WTC11 (cell line): ENCODE data around the gene SLIT3. TPM values are rescaled to one million over a fixed set of nuclear protein-coding genes. Genes with fewer than 3 reads are reported as not detected.

Experiments used
- ATAC-seq: fragments of 200-7000 bp; cut with Tn5 transposase; 2 replicates; pipeline ENCODE4 v1.10.0; 2021; ENCODE audit warnings: mild to moderate bottlenecking, moderate library complexity
- CTCF ChIA-PET: fragments of 300-600 bp; sonication (Branson Sonifier 250); formaldehyde crosslinking; loops from one replicate; lab custom pipeline; 2021; ENCODE audit warnings: antibody characterized with exemption; lab: Charles Lee
- POLR2A ChIA-PET: fragments of 350-600 bp; sonication (Branson Sonifier 250); formaldehyde crosslinking; loops from one replicate; lab custom pipeline; 2021; ENCODE audit warnings: antibody characterized with exemption; lab: Charles Lee
- DNase-seq: peaks from one replicate; pipeline ENCODE4 v3.0.0; 2021; ENCODE audit warnings: low spot score
- H3K27ac Mint-ChIP-seq: 2 replicates; pipeline ENCODE4 v1.8.0; 2021; ENCODE audit warnings: mixed read lengths
- H3K27me3 Mint-ChIP-seq: 2 replicates; pipeline ENCODE4 v1.8.0; 2021; ENCODE audit warnings: low read depth, mild to moderate bottlenecking, moderate library complexity, mixed read lengths
- H3K36me3 Mint-ChIP-seq: 2 replicates; pipeline ENCODE4 v1.8.0; 2021; ENCODE audit warnings: mixed read lengths
- H3K4me1 Mint-ChIP-seq: 2 replicates; pipeline ENCODE4 v1.8.0; 2022; ENCODE audit warnings: mixed read lengths
- H3K4me3 Mint-ChIP-seq: 2 replicates; pipeline ENCODE4 v1.8.0; 2021; ENCODE audit warnings: mild to moderate bottlenecking, moderate library complexity, mixed read lengths
- H3K9me3 Mint-ChIP-seq: 2 replicates; pipeline ENCODE4 v1.8.0; 2021; ENCODE audit warnings: mixed read lengths
- CBFB ChIP-seq: sonication (generic); formaldehyde crosslinking; IDR thresholded peaks from 2 replicates; pipeline ENCODE4 v1.8.1; 2022; ENCODE audit warnings: mild to moderate bottlenecking, low read depth, missing genetic modification reagents
- CDX4 ChIP-seq: fragments of 250-450 bp; sonication (Bioruptor Pico); IDR thresholded peaks from 2 replicates; pipeline ENCODE4 v1.9.0; 2021; ENCODE audit warnings: moderate library complexity, mild to moderate bottlenecking, inconsistent platforms, borderline replicate concordance
- CTCF ChIP-seq: fragments of 200-600 bp; IDR thresholded peaks from 2 replicates; pipeline ENCODE4 v1.8.0; 2022; ENCODE audit warnings: antibody characterized with exemption
- ETV6 ChIP-seq: sonication (generic); formaldehyde crosslinking; IDR thresholded peaks from 2 replicates; pipeline ENCODE4 v1.8.1; 2022; ENCODE audit warnings: mild to moderate bottlenecking, missing genetic modification reagents
- JAZF1 ChIP-seq: fragments of 250-450 bp; sonication (Bioruptor Pico); IDR thresholded peaks from 2 replicates; pipeline ENCODE4 v1.9.0; 2021; ENCODE audit warnings: moderate library complexity, mild to moderate bottlenecking, inconsistent platforms
- KAT7 ChIP-seq: sonication (generic); formaldehyde crosslinking; IDR thresholded peaks from 2 replicates; pipeline ENCODE4 v1.8.1; 2023; ENCODE audit warnings: missing genetic modification reagents, mild to moderate bottlenecking, borderline replicate concordance
- MAX ChIP-seq: sonication (generic); formaldehyde crosslinking; IDR thresholded peaks from 2 replicates; pipeline ENCODE4 v1.8.0; 2022; ENCODE audit warnings: mild to moderate bottlenecking, missing genetic modification reagents
- MXD4 ChIP-seq: fragments of 250-450 bp; sonication (Bioruptor Pico); IDR thresholded peaks from 2 replicates; pipeline ENCODE4 v1.8.0; 2021; ENCODE audit warnings: mild to moderate bottlenecking, moderate library complexity, borderline replicate concordance
- NFE2L1 ChIP-seq: sonication (generic); formaldehyde crosslinking; IDR thresholded peaks from 2 replicates; pipeline ENCODE4 v1.8.1; 2023; ENCODE audit warnings: missing genetic modification reagents
- NFYB ChIP-seq: sonication (generic); formaldehyde crosslinking; conservative IDR thresholded peaks from 2 replicates; pipeline ENCODE4 v1.8.0; 2022; ENCODE audit warnings: low read depth, missing genetic modification reagents
- NR3C1 ChIP-seq: sonication (generic); formaldehyde crosslinking; conservative IDR thresholded peaks from 2 replicates; pipeline ENCODE4 v1.8.1; 2023; ENCODE audit warnings: low read depth, mild to moderate bottlenecking, missing genetic modification reagents
- PRRX2 ChIP-seq: fragments of 250-450 bp; sonication (Bioruptor Pico); IDR thresholded peaks from 2 replicates; pipeline ENCODE4 v1.8.0; 2021; ENCODE audit warnings: mild to moderate bottlenecking
- SP1 ChIP-seq: sonication (generic); formaldehyde crosslinking; conservative IDR thresholded peaks from 2 replicates; pipeline ENCODE4 v1.8.1; 2022; ENCODE audit warnings: missing genetic modification reagents
- ZNF138 ChIP-seq: sonication (generic); formaldehyde crosslinking; conservative IDR thresholded peaks from 2 replicates; pipeline ENCODE4 v1.8.1; 2022; ENCODE audit warnings: mild to moderate bottlenecking, moderate library complexity, missing genetic modification reagents
- ZNF232 ChIP-seq: sonication (generic); formaldehyde crosslinking; IDR thresholded peaks from 2 replicates; pipeline ENCODE4 v1.8.0; 2022; ENCODE audit warnings: mild to moderate bottlenecking, missing genetic modification reagents
- ZNF396 ChIP-seq: fragments of 250-450 bp; sonication (Bioruptor Pico); IDR thresholded peaks from 2 replicates; pipeline ENCODE4 v1.8.0; 2021; ENCODE audit warnings: mild to moderate bottlenecking, moderate library complexity, borderline replicate concordance
- ZNF425 ChIP-seq: fragments of 250-450 bp; sonication (Bioruptor Pico); conservative IDR thresholded peaks from 2 replicates; pipeline ENCODE4 v1.9.0; 2021; ENCODE audit warnings: mild to moderate bottlenecking
- total RNA-seq: library from RNA; stranded (reverse); gene quantifications from 3 replicates; pipeline ENCODE4 v1.2.3, GENCODE V29; 2021
- TF ChIP-seq, protein P1 (sequence below): sonication (generic); formaldehyde crosslinking; IDR thresholded peaks from 2 replicates; pipeline ENCODE4 v1.8.1; 2022; ENCODE audit warnings: mild to moderate bottlenecking, moderate library complexity, missing genetic modification reagents
- TF ChIP-seq, protein P2 (sequence below): sonication (generic); formaldehyde crosslinking; IDR thresholded peaks from 2 replicates; pipeline ENCODE4 v1.8.1; 2022; ENCODE audit warnings: low read depth, mild to moderate bottlenecking, moderate library complexity, missing genetic modification reagents, borderline replicate concordance
- TF ChIP-seq, protein P3 (sequence below): sonication (generic); formaldehyde crosslinking; IDR thresholded peaks from 2 replicates; pipeline ENCODE4 v1.8.1; 2022; ENCODE audit warnings: low read depth, missing genetic modification reagents, borderline replicate concordance

Gene SLIT3
- total RNA-seq, 1 experiment from 2014 or later: 1.9 TPM

GRCh38 chr5:168979135-168979534, 321.8 kb downstream of the SLIT3 start:
- H3K4me3 Mint-ChIP-seq: no peak overlapping the region
- ATAC-seq: no peak
- H3K9me3 Mint-ChIP-seq: no peaks in the 10 kb centered on the region
- CTCF ChIA-PET: interaction anchor here (1.4 kb wide), 1 partner anchor 8 kb away, joined by 3 read pairs; no protein-coding TSS in a partner anchor
- no peaks in the 10 kb centered on the region for H3K27me3 Mint-ChIP-seq
- no peak overlapping the region for H3K27ac Mint-ChIP-seq
- POLR2A ChIA-PET: no interaction called here
- DNase-seq: no peak
- H3K36me3 Mint-ChIP-seq: no peaks in the 10 kb centered on the region
- H3K4me1 Mint-ChIP-seq: peaks cover 31% of the 10 kb centered on the region
- TF ChIP-seq NFYB (CRISPR knock-in tag) (no peak), NFE2L1 (CRISPR knock-in tag) (no peak), NR3C1 (no peak), JAZF1 (CRISPR knock-in tag) (no peak), KAT7 (CRISPR knock-in tag) (no peak), PRRX2 (CRISPR knock-in tag) (no peak), CDX4 (no peak), ZNF138 (CRISPR knock-in tag) (no peak), ETV6 (CRISPR knock-in tag) (no peak)
- TF ChIP-seq, protein P1, sequence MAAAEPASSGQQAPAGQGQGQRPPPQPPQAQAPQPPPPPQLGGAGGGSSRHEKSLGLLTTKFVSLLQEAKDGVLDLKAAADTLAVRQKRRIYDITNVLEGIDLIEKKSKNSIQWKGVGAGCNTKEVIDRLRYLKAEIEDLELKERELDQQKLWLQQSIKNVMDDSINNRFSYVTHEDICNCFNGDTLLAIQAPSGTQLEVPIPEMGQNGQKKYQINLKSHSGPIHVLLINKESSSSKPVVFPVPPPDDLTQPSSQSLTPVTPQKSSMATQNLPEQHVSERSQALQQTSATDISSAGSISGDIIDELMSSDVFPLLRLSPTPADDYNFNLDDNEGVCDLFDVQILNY (CRISPR knock-in tag): no peak
- TF ChIP-seq, protein P2, sequence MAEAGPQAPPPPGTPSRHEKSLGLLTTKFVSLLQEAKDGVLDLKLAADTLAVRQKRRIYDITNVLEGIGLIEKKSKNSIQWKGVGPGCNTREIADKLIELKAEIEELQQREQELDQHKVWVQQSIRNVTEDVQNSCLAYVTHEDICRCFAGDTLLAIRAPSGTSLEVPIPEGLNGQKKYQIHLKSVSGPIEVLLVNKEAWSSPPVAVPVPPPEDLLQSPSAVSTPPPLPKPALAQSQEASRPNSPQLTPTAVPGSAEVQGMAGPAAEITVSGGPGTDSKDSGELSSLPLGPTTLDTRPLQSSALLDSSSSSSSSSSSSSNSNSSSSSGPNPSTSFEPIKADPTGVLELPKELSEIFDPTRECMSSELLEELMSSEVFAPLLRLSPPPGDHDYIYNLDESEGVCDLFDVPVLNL (CRISPR knock-in tag): no peak

DNA sequence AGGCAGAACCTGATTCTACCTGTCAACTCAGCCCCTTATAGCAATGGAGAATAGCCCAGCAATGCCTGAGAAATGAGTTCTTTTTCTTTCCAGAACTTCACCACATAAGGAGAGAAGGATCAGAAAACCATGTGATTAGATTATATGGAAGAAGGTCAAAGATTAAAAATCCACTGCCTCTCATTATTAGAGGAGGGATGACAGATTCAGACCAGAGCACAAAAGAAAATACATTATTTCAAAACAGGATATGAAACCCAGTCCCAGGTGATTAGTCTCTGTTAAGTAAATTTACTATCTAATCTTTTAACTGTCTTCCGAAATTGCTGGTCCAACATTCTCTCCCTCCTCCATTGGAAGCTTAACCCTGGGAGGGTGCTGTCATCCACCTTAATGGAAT, 322.4 kb downstream of the SLIT3 start:
- Mint-ChIP-seq H3K27me3 (no peaks in the 10 kb centered on the region), H3K4me1 (peaks cover 30% of the 10 kb centered on the region), H3K9me3 (no peaks in the 10 kb centered on the region), H3K27ac (no peak overlapping the region), H3K36me3 (no peaks in the 10 kb centered on the region), H3K4me3 (no peak overlapping the region)
- no peak for ATAC-seq
- ChIA-PET POLR2A (no interaction called here), CTCF (interaction anchor here (1.4 kb wide), 1 partner anchor 9 kb away, joined by 3 read pairs; no protein-coding TSS in a partner anchor)
- TF ChIP-seq PRRX2 (CRISPR knock-in tag): no peak
- TF ChIP-seq SP1: no peak
- TF ChIP-seq ZNF425 (CRISPR knock-in tag): no peak
- TF ChIP-seq MXD4 (CRISPR knock-in tag): no peak
- no peak for TF ChIP-seq CBFB (CRISPR knock-in tag)
- TF ChIP-seq MAX: no peak
- TF ChIP-seq, protein P3, sequence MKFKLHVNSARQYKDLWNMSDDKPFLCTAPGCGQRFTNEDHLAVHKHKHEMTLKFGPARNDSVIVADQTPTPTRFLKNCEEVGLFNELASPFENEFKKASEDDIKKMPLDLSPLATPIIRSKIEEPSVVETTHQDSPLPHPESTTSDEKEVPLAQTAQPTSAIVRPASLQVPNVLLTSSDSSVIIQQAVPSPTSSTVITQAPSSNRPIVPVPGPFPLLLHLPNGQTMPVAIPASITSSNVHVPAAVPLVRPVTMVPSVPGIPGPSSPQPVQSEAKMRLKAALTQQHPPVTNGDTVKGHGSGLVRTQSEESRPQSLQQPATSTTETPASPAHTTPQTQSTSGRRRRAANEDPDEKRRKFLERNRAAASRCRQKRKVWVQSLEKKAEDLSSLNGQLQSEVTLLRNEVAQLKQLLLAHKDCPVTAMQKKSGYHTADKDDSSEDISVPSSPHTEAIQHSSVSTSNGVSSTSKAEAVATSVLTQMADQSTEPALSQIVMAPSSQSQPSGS: no peak
- no peak for TF ChIP-seq ZNF232 (CRISPR knock-in tag)
- no peak for TF ChIP-seq ZNF396 (CRISPR knock-in tag)
- no peak for TF ChIP-seq CTCF
- no peak for DNase-seq
